TTC549 (cell line): ENCODE measurements around the gene CRYBG2.

Experiments
- FAIRE-seq: peaks from 2 replicates; lab custom pipeline; 2012; peaks lifted over from hg19 to GRCh38; lab: Jason Lieb, UNC

CRYBG2 gene

DNA sequence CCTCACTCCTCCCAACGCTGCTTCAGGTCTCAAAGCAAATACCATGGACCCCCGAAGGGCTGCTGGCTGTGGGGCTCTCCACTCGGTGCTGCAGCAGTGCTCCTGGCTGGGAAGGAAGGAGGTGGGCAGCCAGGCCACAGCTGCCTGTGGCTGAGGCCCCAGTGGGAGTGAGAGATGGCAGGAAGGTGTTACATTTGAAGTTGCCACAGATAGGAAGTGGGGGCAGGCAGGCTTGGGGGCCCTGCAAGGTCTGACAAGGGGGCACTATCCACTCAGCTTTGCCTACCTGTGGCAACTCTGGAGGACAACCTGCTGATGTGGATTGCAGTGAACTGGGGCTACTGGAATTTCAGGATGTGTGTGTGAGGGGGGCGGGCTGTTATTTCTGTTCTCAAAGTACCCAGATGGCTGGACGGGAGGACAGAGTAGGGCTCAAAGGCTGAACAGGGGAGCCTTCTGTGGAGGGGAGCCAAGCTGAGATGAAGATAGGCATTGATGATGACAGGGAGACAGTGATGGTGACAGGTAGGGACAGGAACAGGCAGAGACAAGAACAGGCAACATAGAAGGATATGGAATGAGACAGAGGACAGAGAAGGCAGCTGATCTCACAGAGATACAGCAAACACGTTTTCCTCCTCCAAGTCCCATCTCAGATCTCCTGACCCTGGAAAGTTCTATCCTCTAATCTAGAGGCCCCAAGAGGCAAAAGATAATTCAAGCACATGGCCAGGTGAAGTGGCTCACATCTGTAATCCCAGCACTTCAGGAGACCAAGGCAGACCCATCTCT is 16.9 kb upstream of the CRYBG2 start:
- FAIRE-seq: no peak

DNA sequence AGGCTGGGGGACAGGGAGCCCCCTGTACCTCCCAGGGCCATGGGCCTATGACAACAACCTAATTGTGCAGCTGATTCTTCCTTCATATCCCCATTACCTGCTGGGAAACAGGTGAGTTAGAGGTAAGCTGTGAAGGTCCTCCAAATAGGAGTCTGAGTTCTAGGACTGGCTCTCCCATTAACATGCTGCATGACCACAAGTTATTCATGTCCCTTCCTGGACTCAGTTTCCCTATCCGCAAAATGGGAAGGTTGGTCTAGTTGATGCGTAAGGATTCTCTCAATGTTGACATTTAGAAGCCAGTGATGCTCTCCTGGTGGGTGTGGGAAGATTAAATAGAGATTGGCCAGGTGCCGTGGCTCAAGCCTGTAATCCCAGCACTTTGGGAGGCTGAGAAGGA is 14.6 kb upstream of the CRYBG2 start:
- no peak for FAIRE-seq

DNA sequence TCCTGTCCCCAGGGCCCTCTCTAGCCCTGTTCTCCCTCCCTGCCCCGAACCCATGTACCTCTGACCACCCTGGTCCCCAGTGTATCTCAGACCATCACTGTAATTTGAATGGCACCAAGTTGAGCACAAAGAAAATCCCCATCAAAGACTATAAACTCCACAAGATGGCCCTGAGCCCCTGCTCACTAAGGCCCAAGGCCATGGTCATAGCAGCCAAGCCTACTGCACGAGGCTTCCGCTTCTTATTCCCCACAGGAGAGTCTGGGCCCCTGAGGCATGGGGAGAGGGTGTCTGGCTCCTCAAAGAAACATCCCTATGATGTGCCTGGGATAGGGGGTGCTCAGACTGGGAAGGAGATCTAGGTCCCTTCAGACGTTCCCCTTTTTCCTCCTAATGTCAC is 14.1 kb upstream of the CRYBG2 start:
- no peak for FAIRE-seq

DNA sequence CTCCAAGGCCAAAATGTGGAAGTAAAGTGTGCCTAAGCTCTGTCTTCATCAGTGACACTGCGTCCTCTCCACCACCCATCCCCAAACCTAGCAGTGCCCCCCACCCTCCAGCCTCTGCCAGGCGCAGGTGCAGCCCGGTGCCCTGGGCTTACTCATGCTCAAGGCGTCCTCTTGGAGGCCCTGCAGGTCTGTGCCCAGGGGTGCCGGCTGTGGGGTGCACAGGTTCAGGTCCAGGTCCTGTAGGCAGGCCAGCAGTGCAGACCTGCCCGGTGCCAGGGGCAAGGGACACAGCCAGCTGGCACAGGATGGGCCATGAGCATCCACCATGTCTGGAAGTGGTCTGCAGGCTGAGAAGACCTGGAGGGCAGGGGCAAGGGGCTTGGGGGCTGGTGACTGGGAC is 13.5 kb upstream of the CRYBG2 start:
- FAIRE-seq: no peak

DNA sequence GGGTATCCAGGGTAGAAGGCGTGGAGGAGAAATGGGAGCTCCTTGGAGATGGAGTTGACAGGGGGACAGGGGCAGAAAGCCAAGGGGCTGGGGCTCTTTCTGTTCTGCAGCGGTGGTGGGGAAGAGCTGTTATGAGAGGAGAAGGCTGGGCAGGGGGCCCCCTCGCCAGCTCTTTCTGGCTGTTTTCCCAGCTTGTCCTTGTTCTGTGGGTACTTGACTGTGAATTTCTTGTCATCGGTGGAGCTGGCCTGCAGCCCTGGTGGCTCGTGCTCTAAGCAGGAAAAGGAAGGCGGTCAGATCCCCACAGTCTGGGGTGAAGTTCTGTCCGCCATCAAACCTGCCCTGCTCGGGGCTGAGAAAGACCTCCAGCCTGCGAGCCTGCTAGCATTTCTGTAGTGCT is 11.0 kb upstream of the CRYBG2 start:
- FAIRE-seq: no peak

DNA sequence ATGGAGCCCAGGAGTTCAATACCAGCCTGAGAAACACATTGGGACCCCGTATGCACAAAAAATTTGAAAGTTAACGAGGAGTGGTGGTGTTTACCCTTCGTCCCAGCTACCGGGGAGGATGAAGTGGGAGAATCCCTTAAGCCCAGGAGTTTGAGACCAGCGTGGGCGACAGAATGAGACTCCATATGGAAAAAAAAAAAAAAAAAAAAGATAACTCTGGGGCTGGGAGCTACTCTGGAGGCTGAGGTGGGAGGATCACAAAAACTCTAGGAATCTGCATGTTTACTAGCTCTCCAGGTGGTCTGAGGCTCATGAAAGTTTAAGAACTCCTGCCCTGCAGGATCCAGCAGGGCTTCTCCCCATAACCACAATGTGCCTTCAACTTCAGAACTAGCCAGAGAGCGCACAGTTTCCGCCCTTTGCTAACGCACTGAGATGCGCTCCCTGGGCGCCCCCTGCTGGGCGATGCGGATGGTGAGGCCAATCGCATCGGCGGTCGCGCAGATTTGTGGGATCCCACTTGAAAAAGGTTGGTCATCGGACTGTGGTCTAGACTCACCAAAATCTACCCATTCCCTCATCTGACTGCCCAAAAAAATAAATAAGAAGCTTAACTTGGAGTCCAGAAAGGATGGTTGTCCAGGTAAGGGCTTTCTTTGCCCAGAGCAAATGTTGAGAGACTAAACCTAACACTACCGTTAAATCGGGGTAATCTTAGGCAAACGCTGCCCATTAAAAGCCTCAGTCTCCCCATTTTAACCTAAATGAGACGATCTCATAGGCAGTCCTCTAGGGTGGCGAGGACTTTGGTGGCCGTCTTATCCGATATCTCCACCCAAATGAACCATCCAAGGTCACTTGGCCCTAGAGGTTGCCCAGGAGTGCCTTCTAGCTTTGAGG is 9.9 kb upstream of the CRYBG2 start:
- no peak for FAIRE-seq

DNA sequence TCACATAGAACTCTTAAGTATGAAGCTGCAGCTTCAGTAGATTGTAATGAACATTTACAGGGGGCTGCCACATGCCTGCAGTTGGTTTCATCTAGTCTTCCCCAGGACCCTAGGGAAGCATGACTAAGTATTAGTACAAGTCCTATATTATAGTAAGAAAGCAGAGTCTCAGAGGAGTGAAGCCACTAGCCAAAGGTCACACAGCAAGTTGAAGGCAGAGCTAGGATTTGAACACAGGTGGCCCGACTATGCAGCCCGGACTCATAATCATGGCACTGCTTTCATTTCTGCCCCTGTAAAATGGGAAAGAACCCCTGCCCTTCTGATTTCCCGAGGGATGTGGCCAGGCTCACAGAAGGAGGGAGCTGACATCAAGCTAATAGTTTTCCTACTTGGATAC is 8.4 kb upstream of the CRYBG2 start:
- FAIRE-seq: no peak

DNA sequence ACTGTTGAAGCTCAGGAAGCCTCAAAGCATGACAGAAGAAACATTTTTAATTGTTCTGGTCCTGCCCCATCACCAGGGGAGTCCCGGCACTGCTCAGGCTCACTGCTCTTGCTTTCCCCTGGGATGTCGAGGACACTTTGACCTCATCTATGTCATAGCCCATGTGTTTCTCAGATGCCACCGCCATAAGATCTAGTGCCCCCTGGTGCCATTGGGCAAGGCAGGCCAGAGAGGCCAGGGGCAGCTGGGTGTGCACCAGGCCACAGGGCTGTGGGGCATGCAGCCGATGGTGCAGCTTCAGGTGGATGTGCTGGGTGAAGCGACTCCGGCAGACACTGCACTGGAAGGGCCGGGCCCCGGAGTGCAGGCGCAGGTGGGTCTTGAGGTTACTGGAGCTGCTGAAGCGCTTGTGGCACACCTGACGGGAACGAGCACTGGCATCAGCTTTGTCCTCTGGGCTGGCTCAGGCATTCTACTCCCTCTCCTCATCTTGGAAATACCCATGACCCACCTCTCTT is 7.7 kb upstream of the CRYBG2 start:
- FAIRE-seq: no peak

DNA sequence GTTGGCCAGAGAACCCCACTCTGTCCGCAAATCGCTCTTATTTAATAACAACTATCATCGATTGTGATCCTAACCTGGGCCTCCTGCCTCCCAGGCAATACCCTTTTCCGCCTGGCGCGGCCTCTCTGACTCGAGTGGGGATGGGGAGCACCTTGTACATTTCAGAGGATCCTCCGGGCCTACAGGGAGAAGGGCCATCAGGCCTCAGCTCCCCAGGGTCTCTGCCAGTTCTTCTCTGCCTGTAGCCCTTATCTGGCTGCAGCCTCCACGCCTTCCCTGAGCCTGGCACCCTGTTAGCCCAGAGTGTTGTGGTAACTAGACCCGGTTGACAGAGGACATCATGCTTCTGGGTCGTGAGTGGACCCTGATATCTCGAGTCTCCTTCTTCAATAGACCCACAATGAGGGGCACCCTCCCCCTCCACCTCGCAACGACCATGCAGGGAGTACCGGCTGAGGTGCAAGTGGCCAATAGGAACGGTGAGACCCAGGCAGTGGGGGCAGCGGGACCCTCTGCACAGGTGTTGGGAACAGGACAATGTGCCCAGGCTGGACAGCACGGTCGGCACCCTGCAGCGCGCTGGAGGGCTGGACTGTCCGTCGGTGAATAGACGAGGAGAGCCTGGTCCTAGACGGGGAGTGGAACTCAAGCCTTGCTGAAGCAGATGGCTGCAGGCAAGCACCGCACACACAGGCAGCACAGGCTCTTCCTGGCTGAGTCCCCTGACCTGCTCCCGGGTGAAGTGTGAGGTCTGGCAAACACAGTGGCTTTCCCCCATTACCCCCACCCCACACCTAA is 7.1 kb upstream of the CRYBG2 start:
- no peak for FAIRE-seq

DNA sequence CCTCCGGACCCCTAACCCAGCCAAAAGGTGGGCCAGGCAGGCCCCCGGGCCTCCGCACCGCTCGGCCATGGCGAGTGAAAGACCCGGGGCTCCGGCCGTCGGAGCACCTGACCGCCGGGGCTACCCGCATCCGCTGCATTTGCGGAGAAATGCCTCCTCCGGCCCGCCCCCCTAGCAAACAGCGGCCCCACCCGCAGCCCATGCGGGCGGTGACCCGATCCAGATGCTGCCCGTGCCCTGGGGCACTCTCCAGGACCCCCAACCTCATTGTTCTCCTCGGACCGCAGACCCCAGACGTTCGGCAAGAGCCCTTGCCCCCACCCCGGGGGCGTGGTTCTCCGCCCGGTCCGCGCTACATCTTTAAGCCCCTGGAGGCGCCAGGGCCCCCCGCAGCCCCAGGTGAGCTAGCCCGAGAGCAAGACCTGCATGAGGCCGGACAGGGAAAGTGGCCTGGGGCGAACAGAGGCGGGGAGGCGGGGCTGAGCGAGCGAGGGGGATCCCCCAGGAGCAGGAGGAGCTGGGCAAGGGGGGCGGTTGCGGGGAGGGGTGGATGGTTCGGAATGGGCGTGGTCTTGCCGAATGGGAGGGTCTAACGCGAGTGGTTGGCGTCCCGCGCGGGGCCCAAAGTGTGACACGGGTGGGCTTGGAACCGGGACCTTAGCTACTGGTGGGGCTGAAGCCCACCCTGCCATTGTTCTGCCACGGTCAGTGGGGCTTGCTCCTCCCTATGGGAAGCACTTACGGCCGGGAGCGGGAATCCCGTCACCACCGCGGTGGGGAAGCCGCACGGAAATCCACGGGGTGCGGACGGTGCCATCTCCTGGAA is 6.3 kb upstream of the CRYBG2 start:
- FAIRE-seq: no peak

DNA sequence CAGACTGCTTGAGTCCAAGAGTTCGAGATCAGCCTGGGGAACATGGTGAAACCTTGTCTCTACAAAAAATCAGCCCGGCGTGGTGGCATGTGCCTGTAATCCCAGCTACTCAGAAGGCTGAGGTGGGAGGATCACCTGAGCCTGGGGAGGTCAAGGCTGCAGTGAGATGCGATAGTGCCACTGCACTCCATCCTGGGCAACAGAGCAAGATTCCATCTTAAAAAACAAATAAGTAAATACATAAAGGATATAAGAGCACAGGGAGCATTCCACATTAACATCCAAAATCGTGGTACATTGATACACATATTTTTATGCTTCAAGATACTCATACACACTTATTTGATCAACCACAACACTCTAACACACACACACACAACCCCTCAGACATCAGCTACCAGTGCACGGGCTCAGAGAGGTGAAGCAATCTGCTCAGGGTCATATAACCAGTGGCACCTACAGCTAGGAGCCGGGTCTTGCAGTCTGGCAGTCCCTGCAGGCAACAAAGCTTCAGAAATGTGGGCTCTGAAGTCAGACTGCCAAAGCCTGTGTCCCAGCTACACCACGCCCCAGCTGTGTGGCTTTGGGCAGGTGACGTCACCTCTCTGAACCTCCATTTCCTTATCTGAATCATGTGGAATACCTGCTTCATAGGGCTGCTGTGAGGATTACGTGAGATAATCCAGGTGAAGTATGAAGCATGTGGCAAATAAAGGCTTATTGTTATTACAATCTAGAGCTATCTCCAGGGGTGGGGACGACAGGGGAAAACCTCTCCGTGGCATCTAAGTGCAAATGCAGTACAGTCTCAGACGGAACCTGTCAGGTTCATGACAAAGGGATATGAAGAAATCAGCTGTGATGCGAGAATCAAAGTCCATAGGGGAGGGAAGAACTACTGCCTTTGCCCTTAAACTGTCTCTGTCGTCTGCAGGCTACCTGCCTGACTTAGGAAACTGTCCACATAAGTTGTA is 4.8 kb upstream of the CRYBG2 start:
- no peak for FAIRE-seq

DNA sequence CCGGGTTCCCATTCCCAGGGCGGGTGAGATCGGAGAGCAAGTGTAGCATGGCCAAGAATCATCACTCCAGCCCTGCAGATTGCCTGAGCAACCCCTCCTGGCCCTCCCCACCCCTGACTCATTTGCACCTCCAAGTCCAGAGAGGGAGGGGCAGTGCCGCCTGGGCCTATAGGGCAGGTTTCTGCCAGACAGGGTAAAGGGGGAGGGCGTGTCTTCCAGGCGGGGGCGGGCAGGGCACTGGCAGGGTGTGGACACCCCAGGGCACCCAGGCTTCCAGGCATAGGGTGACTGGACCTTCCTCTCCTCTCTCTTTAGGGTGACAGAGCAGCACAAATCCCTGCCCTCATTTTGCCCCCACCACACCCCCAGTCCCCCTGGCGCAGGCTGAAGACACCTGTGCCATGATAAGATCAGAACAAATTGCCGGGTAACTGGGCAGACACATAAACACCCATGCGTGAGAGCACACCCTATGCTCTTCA is 3.2 kb upstream of the CRYBG2 start:
- no peak for FAIRE-seq

DNA sequence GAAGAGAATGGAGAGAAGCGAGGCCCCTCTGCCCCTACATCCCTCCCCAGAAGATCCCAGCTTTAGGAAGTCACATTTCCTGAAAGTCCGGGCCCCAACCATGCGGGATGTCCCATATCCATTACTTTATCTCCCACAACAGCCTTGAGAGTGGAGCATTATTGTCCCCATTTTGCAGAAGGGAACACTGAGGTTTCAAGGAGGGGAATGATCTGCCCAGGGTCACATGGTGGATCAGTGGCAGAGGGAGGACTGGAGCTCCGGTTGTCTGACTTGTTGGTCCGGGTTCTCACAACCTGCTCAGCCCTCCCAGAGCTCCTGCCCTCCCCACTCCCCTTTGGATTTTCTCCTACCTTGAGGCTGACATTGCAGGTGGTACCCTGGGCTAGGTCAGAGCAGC is 2.2 kb upstream of the CRYBG2 start:
- FAIRE-seq: no peak

DNA sequence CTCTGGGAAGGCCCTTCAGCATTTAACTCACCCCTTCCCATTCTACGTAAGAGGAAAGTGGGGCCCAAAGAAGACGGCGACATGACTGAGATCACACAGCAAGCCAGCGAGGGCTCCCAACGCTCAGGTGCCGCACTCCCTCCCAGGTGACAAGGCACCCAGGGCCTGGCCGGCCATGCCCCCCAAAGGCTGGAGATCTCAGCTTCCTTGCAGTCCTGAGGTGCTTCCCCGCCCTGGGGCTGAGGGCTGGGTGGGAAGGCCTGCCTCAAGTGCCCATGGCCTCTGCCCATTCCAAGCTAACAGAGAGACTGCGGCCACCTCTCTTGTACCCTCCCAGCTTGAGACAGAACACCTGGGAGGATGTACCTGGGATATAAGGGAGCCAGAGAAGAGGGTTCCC is 1.0 kb upstream of the CRYBG2 start:
- no peak for FAIRE-seq

DNA sequence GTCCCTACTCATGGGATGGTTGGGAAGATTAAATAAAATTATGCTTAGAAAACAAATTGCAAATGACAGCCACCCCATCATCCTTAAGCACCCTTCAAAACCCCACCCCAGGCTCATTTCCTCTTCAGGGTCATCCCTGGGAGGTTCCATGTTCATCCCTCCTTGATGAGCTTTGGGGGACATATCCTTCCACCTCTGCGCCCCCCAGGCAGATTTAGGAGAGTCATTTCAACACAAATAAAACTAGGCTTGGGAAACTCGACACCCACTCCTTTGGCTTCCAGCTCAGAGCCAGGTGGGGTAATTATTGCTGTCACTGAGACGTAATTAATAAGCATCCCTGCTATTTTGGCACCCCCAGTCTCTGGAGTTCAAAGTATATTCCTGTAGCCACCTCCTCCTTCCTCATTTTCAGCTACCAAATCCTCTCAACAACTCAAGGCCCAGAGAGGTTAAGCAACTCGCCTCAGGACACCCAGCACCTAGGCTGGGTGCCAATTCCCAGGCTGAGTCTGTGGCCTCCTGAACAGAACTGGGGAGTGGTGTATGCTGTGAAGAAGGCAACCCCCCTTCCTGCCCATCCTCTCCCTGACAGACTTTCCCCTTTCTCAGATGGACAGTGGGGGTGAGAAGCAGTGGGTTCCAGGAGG is 595 bp downstream of the CRYBG2 start:
- FAIRE-seq: no peak

DNA sequence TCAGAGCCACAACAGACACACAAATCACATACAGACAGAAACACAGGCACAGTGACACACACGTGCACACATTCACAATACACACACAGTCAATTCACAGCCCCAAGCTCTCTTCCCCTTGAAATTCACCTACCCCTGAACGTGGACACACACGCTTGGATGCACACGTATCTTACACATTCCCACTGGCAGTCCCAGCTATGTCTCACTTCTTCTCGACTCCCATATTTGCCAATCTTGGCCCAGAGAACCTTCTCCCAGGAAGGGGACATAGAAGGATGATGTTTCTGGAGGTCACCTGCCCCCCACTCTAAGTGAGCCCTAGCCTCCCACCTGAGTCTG is 1.6 kb downstream of the CRYBG2 start:
- FAIRE-seq: no peak

DNA sequence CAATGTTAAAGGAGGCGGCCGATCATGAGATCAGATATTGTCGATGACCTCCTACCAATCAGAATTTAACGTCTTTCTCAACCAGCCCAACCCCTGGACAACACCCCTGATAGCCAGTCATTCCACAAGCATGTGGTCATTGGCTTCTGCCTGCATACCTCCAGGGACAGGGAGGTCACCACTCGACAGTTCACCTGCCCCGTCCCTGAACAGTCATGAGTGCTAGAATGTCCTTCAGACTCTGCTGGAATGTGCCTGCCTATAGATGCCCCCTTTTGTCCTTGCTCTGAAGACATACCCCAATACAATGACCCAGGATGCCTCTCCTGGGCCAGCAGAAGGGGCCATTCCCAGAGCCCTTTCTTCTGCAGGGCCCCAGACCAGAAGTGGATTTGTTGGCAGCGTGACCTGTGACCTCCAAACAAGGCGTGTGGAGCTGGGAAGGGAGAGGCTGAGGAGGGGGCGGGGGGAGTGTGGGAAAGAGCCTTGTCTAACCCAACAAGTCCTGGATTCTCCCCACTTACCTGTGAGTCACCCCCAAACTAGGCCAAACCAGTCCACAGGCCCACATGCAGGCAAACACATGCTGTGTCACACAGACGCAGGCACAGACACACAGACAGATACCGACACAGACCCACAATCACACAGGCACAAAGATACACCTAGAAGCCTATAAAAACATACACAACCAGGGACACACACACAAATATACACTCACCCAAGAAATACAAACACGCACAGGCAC is 2.2 kb downstream of the CRYBG2 start:
- no peak for FAIRE-seq

DNA sequence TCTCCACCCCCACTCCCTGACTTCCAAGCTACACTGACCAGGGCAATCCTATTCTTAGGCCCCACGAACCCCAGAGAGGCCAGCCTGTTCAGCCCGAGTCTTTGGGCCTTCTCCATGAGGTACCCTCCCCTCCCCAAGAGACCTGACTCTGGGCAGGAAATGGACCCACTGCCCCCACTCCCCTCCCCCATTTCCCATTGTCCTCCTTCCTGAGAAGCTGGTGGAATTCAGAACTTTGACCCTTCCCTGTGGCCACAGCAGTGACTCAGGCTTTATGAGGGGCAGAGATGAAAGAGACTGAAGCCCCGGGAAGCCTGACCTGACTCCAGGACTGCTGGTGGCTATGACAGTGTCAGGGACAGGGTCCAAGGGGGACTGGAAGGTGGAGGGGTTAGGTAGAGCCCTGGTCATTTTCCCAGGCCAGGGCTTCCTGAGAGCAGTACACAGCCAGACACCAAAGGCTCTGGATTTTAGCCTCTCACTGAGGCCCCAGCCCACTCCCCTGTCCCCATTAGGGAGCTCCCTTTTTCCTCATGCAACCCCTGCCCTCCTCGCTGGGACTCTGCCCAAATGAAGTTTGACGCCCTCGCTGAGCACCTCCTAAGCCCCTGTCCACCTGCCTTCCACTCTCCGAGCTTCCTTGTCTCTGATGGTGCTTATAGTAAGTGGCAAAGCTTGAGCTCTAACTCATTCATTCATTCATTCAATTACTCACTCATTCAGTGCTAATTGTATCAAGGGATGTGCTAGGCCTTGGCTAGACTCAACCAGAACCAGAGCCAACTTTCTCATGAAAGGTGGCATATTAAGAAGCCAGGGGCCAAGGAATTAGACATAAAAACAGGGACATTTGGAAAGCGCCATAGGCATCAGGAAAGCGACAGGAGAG is 3.0 kb downstream of the CRYBG2 start:
- FAIRE-seq: no peak
